Ishikawa (cell line): ENCODE data around the gene TAOK3.

ENCODE experiments used
- CEBPB ChIP-seq: IDR thresholded peaks from 2 replicates; pipeline ENCODE4 v1.6.1; 2012
- CREB1 ChIP-seq: IDR thresholded peaks from 2 replicates; pipeline ENCODE4 v1.6.1; 2012; ENCODE audit warnings: low read depth
- EGR1 ChIP-seq: IDR thresholded peaks from 2 replicates; pipeline ENCODE4 v1.6.1; 2012
- EP300 ChIP-seq: IDR thresholded peaks from 2 replicates; pipeline ENCODE4 v1.6.1; 2012; ENCODE audit warnings: borderline replicate concordance
- FOXM1 ChIP-seq: IDR thresholded peaks from 2 replicates; pipeline ENCODE4 v1.6.1; 2012; ENCODE audit warnings: low read depth, borderline replicate concordance
- NFIC ChIP-seq: IDR thresholded peaks from 2 replicates; pipeline ENCODE4 v1.6.1; 2012
- RAD21 ChIP-seq: IDR thresholded peaks from 2 replicates; pipeline ENCODE4 v1.6.1; 2012; ENCODE audit warnings: low read depth
- TAF1 ChIP-seq: IDR thresholded peaks from 2 replicates; pipeline ENCODE4 v1.6.1; 2012; ENCODE audit warnings: low read depth, mild to moderate bottlenecking
- TCF12 ChIP-seq: IDR thresholded peaks from 2 replicates; pipeline ENCODE4 v1.6.1; 2012; ENCODE audit warnings: low read depth
- TEAD4 ChIP-seq: IDR thresholded peaks from 2 replicates; pipeline ENCODE4 v1.6.1; 2012
- YY1 ChIP-seq: IDR thresholded peaks from 2 replicates; pipeline ENCODE4 v1.6.1; 2012; ENCODE audit warnings: low read depth
- TF ChIP-seq, protein P1 (sequence below): IDR thresholded peaks from 2 replicates; pipeline ENCODE4 v1.6.1; 2012; ENCODE audit warnings: low read depth, mild to moderate bottlenecking
- TF ChIP-seq, protein P2 (sequence below): IDR thresholded peaks from 2 replicates; pipeline ENCODE4 v1.6.1; 2012
- TF ChIP-seq, protein P3 (sequence below): IDR thresholded peaks from 2 replicates; pipeline ENCODE4 v1.6.1; 2012

DNA sequence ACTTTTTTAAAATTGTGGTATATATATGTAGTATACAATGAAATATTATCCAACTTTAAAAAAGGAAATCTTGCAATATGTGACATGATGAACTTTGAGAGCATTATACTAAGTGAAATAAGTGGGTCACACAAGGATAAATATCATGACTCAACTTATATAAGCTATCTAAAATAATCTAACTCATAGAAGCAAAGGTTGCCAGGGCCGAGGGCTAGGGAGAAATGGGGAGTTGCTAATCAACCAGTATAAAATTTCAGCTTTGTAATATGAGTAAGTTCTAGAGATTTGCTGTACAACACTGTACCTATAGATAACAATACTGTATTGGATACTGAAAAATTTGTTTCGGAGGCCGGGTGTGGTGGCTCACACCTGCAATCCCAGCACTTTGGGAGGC, 38.5 kb downstream of the TAOK3 start:
- TF ChIP-seq FOXM1 (no peak), RAD21 (no peak), NFIC (no peak), CREB1 (no peak), CEBPB (no peak), YY1 (no peak), EP300 (no peak), TCF12 (no peak), EGR1 (no peak), TAF1 (no peak), TEAD4 (no peak)
- TF ChIP-seq, protein P1, sequence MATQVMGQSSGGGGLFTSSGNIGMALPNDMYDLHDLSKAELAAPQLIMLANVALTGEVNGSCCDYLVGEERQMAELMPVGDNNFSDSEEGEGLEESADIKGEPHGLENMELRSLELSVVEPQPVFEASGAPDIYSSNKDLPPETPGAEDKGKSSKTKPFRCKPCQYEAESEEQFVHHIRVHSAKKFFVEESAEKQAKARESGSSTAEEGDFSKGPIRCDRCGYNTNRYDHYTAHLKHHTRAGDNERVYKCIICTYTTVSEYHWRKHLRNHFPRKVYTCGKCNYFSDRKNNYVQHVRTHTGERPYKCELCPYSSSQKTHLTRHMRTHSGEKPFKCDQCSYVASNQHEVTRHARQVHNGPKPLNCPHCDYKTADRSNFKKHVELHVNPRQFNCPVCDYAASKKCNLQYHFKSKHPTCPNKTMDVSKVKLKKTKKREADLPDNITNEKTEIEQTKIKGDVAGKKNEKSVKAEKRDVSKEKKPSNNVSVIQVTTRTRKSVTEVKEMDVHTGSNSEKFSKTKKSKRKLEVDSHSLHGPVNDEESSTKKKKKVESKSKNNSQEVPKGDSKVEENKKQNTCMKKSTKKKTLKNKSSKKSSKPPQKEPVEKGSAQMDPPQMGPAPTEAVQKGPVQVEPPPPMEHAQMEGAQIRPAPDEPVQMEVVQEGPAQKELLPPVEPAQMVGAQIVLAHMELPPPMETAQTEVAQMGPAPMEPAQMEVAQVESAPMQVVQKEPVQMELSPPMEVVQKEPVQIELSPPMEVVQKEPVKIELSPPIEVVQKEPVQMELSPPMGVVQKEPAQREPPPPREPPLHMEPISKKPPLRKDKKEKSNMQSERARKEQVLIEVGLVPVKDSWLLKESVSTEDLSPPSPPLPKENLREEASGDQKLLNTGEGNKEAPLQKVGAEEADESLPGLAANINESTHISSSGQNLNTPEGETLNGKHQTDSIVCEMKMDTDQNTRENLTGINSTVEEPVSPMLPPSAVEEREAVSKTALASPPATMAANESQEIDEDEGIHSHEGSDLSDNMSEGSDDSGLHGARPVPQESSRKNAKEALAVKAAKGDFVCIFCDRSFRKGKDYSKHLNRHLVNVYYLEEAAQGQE = no peak
- TF ChIP-seq, protein P2, sequence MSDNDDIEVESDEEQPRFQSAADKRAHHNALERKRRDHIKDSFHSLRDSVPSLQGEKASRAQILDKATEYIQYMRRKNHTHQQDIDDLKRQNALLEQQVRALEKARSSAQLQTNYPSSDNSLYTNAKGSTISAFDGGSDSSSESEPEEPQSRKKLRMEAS = no peak
- TF ChIP-seq, protein P3, sequence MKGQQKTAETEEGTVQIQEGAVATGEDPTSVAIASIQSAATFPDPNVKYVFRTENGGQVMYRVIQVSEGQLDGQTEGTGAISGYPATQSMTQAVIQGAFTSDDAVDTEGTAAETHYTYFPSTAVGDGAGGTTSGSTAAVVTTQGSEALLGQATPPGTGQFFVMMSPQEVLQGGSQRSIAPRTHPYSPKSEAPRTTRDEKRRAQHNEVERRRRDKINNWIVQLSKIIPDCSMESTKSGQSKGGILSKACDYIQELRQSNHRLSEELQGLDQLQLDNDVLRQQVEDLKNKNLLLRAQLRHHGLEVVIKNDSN = no peak
